DND-41 (cell line): Measurements from ENCODE around the gene NMRK1.

Experiments used
- EZH2 ChIP-seq: IDR thresholded peaks from 3 replicates; pipeline ENCODE4 v1.6.1; 2012; ENCODE audit warnings: borderline replicate concordance, low read depth, mild to moderate bottlenecking, moderate library complexity, low read length, inconsistent platforms; ENCODE audit not compliant: severe bottlenecking
- TF ChIP-seq, protein P1 (sequence below): IDR thresholded peaks from 2 replicates; pipeline ENCODE4 v1.5.1; 2012; ENCODE audit warnings: borderline replicate concordance, low read length, moderate library complexity, mild to moderate bottlenecking; ENCODE audit not compliant: poor library complexity, severe bottlenecking; ENCODE audit errors: extremely low read depth

DNA sequence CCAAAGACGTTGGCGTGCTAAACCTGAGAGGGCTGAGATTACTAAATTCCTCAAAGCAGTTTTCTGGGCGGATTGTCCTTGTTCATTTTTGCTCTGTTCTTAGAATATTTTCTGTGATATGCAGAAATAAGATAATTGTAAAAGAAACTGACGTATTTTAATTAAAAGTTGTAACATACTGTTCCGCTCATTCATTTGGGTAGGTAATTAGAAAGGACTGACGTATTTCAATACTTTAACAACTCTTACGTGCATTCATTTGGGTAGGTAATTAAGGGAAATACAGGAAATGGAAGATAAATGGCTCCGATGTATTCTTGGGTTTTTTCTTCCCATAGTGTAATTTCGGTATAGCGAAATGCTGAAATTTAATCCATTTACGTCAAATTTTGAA lies 1.4 kb upstream of the NMRK1 start:
- TF ChIP-seq, protein P1, sequence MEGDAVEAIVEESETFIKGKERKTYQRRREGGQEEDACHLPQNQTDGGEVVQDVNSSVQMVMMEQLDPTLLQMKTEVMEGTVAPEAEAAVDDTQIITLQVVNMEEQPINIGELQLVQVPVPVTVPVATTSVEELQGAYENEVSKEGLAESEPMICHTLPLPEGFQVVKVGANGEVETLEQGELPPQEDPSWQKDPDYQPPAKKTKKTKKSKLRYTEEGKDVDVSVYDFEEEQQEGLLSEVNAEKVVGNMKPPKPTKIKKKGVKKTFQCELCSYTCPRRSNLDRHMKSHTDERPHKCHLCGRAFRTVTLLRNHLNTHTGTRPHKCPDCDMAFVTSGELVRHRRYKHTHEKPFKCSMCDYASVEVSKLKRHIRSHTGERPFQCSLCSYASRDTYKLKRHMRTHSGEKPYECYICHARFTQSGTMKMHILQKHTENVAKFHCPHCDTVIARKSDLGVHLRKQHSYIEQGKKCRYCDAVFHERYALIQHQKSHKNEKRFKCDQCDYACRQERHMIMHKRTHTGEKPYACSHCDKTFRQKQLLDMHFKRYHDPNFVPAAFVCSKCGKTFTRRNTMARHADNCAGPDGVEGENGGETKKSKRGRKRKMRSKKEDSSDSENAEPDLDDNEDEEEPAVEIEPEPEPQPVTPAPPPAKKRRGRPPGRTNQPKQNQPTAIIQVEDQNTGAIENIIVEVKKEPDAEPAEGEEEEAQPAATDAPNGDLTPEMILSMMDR: no peak
- TF ChIP-seq EZH2: no peak
